ENCODE results near the gene PAPOLA.

DNA sequence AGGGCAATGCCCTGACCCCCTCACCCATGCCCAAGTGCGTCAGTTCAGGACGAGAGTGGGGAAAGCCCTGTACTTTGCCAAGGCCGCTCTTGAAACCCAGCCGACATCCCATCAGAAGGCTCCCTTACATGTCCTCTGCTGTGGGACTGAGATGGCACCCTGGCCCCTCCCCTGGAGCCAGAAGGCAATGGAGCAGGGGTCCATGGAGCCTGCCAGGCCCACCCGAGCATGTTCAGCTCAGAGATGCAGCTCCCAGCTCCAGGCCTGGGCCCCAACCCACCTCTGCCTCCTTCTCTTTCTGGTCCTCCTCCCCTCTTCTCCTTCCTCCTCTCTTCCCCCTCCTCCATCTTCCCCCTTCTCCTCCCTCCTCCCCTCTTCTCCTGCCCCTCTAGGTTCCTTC is 95.5 kb downstream of the PAPOLA start:
- TF ChIP-seq, protein P1, sequence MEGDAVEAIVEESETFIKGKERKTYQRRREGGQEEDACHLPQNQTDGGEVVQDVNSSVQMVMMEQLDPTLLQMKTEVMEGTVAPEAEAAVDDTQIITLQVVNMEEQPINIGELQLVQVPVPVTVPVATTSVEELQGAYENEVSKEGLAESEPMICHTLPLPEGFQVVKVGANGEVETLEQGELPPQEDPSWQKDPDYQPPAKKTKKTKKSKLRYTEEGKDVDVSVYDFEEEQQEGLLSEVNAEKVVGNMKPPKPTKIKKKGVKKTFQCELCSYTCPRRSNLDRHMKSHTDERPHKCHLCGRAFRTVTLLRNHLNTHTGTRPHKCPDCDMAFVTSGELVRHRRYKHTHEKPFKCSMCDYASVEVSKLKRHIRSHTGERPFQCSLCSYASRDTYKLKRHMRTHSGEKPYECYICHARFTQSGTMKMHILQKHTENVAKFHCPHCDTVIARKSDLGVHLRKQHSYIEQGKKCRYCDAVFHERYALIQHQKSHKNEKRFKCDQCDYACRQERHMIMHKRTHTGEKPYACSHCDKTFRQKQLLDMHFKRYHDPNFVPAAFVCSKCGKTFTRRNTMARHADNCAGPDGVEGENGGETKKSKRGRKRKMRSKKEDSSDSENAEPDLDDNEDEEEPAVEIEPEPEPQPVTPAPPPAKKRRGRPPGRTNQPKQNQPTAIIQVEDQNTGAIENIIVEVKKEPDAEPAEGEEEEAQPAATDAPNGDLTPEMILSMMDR (IDR thresholded peaks at IDR 0.05; ENCODE audit: low read depth, low read length) = no peak
- no peak for TF ChIP-seq EZH2phosphoT487 (IDR thresholded peaks at IDR 0.05; ENCODE audit: low read depth)
